ENCODE results near the gene BCAP31.

BCAP31 gene

DNA sequence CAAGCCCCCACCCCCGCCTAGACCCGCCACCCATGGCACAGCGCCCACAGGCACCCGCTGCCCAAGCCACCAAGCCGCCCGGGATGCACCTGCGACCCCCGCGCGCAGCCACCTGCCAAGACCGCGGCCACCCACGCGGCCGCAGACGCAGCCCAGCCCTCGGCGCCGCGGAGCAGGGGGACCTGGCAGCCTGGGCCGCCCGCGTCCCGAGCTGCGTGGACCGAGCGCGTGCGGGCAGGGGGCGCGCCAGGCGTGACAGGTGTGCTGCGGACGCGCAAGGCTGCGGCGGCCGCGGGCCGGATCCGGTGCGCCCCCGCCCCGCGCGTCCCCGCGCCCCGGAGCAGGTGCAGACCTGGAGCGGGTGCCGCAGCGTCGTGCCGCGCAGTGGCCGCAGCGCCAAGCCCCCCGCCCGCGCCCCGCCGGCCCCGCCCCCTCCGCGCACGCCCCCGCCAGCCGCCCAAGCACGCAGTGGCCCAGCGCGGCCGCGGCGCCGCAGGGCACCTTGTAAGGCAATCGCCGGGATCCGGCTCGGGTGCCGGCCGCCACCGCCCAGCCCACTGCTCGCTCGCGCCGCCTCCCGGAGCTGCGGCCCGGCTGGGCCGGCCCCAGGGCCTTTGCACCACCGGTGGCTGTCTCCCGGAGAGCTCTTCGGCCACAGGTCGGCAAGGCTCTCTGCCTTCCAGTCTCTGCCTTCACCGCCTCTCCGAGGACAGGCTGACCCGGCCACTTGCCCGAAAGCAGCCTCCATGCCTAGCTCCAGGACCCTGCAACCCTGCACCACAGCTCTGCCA is 50.6 kb downstream of the BCAP31 start, which contains the start of gene PNCK:
PNCK (minus strand) TSS at position 386 of the 791 bp plus-strand sequence. CDS start 737 bp downstream, outside the sequence.
- no peak for DNase-seq (ENCODE audit: low read depth)

GRCh38 chrX:153672531-153673427 is 51.4 kb downstream of the BCAP31 start:
- DNase-seq (ENCODE audit: low read depth): no peak

GRCh38 chrX:153671589-153672530 is 52.3 kb downstream of the BCAP31 start:
- no peak for DNase-seq (ENCODE audit: low read depth)

DNA sequence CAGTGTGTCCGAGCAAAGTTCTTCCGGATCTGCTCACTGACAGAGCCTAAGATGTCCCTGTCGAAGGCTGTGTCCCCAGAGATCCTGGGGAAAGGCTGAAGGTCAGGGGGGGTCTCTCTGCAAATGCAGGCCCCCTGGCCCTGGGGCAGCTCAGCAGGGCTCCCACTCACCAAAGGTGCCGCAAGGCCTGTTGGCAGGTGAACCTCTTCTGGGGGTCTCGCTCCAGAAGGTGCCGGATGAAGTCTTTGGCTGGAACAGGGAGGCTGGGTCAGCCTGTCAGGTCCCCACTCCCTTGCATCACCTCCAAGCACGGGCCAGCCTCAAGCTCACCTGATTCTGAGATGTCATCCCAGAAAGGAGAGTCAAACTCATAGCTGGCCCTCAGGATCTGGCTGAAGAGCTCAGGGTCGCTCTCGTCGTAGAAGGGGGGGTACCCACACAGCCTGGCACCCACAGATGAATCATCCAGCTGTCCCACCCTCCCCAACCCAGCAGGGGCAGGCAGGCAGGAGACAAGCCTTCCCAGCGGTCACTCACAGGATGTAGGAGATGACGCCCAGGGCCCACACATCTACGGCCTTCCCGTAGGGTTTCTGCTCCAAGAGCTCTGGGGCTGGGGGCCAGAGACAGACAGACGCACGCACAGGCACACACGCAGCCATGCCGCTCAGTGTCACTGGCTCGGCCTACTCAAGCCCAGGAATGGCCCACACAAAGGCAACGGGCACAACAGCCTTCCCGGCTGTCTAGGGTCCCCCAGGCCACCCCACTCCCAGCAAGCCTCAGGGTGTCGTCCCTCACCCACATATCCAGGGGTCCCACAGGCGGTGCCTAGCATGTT is 53.2 kb downstream of the BCAP31 start:
- no peak for DNase-seq (ENCODE audit: low read depth)

DNA sequence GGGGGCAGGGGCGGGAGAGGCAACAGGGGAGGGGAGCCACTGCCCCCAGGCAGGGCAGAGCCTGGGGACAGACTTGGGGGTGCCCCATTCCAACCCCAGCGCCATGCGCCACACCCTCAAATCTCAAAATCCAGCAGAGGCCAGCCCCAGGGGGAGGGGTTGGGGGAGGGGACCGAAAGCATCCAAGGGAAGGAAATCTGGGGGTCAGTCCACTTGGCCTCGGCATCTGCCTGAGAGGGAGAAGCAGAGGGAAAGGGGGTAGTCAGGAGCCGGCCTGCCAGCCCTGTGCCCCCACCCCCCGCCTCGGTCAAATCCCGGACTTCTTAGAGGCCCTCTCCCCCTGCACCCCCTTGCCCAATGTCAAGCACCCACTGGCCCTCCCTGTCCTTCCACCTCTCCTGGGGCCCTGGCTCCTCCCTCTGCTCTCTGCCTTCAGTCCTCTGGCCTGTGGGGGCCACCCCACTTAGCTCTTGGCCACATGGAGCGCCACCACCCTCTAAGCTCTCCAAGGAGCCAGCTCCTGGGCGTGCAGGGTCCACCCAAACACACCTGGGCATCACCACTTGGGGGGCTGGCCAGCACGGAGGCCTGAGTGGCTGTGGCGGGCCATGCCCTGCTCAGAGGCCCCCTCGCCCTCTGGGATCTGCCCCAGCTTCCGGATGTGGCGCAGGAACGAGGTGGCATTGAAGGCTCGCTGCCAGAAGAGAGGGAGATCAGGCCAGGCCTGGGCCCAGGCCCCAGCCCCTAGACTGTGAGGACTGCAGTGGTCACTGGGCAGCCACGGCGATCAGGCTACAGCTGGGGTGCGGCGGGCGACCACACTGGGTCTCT is 54.1 kb downstream of the BCAP31 start:
- no peak for DNase-seq (ENCODE audit: low read depth)

- peak; percentile 21 for DNase-seq (ENCODE audit: low read depth)
Measured at GRCh38 chrX:153669174-153669890, 54.9 kb downstream of the BCAP31 start.

- no peak for DNase-seq (ENCODE audit: low read depth)
Measured at GRCh38 chrX:153668423-153669173, 55.6 kb downstream of the BCAP31 start.

GRCh38 chrX:153667956-153668396 is 56.2 kb downstream of the BCAP31 start:
- DNase-seq (ENCODE audit: low read depth): peak; percentile 57

GRCh38 chrX:153667281-153667955 is 56.8 kb downstream of the BCAP31 start:
- DNase-seq (ENCODE audit: low read depth): no peak

DNA sequence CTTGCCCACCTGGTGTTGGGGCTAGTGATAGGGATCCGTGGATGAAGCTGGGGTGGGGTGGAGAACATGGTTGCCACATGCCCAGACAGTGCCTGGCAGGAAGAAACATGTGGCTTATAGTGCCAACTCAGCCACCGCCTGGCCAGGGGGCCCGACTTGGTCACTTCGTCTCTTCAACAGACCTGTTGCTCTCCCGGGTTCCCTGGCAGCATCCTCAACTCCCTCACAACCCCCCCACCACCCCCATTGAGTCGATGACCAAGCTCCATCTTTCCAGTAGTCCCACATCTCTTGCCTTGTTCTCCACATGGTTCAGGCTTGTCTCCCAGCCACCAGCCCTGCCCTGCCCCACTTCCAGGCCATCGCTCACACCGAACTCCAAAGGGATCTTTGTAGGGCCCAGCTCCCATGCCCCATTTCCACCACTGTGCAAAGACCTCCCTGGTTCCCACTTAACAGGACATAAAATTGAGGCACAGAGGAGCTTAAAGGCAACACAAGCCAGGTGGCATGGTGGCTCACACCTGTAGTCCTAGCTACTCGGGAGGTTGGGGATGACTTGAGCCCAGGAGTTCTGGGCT is 58.4 kb downstream of the BCAP31 start:
- no peak for DNase-seq (ENCODE audit: low read depth)

- DNase-seq (ENCODE audit: low read depth): no peak
Measured at GRCh38 chrX:153662266-153662665, 61.9 kb downstream of the BCAP31 start.

- DNase-seq (ENCODE audit: low read depth): no peak
Measured at GRCh38 chrX:153659268-153659667, 64.9 kb downstream of the BCAP31 start.

- no peak for DNase-seq (ENCODE audit: low read depth)
Measured at GRCh38 chrX:153657161-153657560, 67.0 kb downstream of the BCAP31 start.

- no peak for DNase-seq (ENCODE audit: low read depth)
Measured at GRCh38 chrX:153653556-153653955, 70.6 kb downstream of the BCAP31 start.

- no peak for DNase-seq (ENCODE audit: low read depth)
Measured at GRCh38 chrX:153651540-153652079, 72.6 kb downstream of the BCAP31 start.

- no peak for DNase-seq (ENCODE audit: low read depth)
Measured at GRCh38 chrX:153650959-153651358, 73.2 kb downstream of the BCAP31 start.
